SK-N-DZ (cell line): Measurements from ENCODE around the gene GLT1D1. TPM values are rescaled to one million over a fixed set of nuclear protein-coding genes. Genes with fewer than 3 reads are reported as not detected.
"Not testable (repeated sequence)": the region's sequence is repeated elsewhere in the genome, so short reads cannot be mapped to it uniquely, and the experiment has no call there.

Source experiments
- DNase-seq: peaks from one replicate; pipeline ENCODE4 v3.0.0-alpha.2; 2015; ENCODE audit warnings: low spot score
- polyA plus RNA-seq, 2 experiments: library from polyadenylated mRNA; depleted of rRNA; stranded (reverse); fragments of >200 nt; gene quantifications; 2 replicates each; pipeline ENCODE4 v1.2.3, GENCODE V29; 2014

GLT1D1 gene
- 1.1 and 1.2 TPM in 2 replicates for polyA plus RNA-seq (2014; cell fraction: cytosol; rRNA removed)
- 0.85 and 1.3 TPM in 2 replicates for polyA plus RNA-seq (2014; cell fraction: nucleus; rRNA removed)

DNA sequence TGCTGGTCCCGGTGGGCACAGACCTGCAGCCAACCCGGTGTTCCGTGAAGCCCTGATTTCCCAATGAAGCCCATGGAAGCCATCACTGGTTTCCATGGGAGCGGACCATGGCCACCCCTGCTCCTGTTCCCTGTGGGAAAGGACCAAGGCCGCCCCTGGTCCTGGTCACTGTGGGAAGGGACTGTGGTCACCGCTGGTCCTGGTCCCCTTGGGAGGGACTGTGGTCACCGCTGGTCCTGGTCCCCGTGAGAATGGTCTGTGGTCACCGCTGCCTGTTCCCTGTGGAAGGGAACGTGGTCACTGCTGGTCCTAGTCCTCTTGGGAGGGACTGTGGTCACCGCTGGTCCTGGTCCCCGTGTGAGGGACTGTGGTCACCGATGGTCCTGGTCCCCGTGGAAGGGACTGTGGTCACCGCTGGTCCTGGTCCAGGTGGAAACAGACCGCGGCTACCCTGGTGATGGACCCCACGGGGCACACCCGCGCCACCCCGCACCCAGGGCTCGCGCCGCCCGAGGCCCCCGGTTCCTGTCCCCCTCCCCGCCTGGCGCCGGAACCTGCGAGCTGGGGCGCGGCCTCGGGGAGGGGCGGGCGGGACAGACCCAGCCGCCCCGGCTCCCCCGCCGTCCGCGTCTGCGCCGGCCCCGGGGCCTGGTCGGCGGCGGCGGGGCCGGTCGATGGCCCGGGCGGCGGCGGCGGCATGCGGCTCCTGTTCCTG lies at the start of gene GLT1D1:
GLT1D1 (plus strand) TSS at position 594 of the 715 bp plus-strand sequence; CDS start at position 698, 104 bp downstream.
- no peak for DNase-seq

DNA sequence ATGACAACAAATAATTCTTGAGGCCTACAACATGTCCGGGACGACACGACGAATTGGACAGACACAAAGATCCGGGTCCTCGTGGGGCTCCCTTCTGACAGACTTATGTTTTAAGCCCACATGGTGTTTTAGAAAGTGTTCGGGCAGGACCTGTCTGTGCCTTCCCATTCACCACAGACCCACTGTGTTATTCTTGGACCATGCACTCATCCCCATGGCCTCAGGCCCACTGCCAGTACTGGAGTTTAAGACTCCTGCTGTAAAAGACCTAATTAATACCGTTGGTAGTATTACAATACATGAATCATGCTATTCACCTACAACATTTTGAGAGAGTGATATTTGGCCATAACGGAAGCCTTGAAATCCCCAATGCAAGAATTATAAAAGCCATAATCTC lies 49.5 kb upstream of the GLT1D1 start:
- DNase-seq = no peak

DNA sequence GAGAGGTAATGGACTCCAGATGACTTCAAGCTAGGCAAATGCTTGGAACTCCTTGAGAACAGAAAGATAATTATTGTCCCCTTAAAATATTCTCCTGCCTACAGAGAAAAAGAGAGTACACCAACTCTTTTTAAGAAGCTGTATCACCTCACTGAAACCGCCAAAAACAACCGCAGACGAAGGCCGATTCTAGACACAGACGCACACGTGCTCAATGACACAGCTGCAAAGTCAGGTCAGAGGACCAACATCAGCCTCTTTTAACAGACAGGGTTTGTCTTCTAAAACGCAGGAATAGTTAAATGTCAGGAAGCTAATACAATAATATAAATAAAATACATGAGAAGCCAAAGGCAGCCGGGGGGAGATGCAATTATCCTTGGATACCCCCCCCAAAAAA lies 48.5 kb upstream of the GLT1D1 start:
- no peak for DNase-seq

DNA sequence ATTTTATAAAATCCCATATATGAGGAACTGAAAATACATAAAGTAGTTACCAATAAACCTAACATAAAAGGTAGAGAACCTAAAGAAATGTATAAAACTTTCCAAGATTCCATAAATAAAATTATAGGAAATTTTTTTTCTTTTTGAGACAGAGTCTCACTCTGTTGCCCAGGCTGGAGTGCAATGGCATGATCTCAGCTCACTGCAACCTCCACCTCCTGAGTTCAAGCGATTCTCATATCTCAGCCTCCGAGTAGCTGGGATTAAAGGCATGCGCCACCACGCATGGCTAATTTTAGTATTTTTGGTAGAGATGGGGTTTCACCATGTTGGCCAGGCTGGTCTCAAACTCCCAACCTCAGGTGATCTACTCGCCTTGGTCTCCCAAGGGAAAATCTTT lies 47.9 kb upstream of the GLT1D1 start:
- not testable (repeated sequence) for DNase-seq

DNA sequence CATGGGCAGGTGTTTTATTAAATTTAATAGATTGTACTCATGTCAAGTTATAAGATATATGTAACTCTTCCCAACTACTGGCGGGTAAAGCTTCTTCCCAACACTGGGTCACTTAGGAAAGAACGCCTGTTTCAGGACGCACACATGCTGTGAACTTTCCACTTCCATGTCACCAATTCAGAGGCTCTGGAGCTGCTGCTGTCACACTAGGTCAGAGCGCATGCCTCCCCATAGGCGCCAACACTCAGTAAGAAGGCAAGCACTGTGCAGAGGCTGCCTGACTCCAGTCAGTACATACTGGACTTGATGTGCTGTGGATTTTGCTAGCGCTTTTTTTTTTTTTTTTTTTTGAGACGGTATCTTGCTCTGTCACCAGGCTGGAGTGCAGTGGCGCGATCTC lies 46.7 kb upstream of the GLT1D1 start:
- DNase-seq = no peak

DNA sequence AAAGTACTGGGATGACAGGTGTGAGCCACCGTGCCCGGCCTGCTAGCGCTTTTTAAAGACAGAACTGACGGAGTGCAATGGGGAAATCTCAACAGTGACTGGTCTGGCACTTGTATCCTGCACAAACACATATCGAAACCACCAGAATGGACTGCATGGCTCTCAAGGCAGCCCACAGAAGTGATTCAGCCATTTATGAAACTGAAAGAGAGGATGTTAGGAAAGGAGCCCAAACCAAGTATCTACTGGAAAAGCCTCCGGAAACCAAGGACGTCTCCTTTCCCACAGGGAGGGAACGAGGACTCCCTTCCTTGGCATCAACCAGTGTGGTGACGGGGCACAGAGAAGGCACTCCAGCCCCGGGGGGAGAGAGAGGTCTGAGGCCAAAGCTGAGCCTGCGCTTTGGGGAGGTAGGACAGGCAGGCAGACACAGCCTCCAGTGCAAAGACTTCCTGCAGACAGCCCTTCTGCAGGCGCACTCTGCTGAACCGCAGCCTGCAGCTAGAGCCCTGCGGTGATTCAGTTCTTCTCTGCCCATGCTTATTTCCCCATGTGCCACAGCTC lies 46.0 kb upstream of the GLT1D1 start:
- no peak for DNase-seq

DNA sequence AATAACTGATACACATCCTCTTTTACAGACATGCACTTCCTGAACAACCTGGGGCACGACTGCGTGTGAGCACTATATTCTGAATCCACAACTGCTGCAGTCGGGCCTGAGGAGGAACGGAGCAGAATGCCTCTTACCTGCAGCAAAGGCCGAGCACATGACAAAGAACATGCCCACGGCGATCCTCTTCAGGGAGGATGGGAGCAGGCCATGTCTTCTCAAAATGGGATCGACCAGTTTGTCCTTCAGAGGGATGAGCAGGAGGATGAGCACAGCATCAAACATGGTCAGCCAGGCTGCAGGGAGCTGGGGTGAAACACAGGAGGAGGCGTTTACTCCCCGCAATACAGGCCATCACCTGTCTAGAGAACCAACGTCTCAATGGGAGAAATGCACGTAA lies 44.6 kb upstream of the GLT1D1 start:
- no peak for DNase-seq

DNA sequence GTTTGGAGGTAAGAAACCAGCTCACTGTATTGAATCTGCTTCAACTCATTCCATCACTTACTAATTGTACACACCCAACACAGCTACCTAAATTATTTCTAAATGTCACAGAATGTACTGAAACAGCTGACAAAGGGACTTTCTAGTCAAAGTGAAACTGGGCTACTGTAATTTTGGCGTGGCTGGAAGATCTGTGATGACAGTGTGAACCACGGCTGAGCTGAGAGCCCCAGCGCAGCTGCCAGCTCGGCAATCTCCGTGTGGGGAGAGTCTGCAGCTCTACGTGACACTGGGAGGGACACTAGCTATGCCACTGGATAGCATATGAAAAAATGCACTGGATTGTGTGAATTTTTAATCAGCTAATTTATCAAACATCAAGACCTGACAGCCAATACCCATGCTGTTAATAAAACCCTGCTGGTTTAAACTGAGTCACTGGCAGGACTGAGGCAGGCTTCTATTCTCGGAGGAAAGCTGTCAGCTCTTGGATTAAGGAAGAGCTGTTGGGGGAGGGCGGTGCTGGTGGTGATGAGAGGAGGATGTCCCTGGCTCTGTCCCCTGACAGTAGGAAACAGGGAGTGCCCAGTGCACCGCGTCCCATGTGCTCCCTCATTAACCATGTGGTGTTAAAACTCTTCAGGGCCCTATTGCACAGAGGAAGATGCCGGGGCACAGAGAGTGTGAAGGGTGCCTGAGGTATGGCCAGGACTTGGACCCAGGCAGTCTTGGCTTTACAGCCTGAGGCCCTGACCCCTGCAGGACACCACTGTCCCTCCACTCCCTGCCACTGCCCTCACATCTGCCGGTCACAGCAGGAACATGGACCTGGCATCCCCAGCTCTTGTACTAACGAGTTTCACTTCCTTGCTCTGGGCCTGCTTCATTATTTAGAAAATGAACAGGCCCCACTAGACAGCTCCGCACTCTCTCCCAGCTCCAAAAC lies 42.8 kb upstream of the GLT1D1 start:
- DNase-seq = no peak

DNA sequence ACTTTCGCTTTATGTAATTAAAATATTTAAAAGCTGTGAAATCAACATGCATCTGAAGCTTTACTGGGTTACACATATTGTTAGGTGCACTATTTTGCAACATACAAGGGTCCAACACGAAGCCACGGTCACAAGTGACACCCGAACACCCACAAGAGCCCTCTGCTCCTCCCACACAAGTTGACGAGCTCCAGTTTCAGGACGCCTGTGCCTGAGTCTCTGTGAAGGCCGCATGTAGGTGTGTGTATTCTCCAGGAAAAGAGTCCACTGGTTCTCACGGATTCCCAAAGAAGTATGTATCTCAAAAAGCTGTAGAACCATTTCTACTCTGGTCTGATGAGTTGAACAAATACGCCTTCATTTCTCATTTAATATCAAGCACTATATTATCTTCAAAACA lies 41.5 kb upstream of the GLT1D1 start:
- no peak for DNase-seq

DNA sequence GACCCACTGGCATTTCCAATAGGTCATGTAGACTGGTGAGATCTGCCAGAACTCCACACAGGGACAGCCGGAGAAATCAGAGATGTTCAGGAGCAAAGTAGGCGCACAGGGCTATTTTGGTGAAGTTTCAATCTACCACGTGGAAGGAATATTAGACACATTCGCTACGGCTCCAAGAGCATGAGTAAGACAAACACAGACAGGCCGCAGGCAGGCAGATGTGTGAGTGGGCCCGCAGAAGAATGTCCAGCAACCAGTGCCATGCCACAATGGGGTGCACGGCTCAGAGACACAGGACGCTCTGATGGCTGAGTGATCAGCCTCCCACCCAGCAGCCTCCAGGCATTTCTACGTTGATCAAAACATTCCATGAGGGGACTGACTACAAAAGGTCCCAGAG lies 39.9 kb upstream of the GLT1D1 start:
- DNase-seq = no peak

DNA sequence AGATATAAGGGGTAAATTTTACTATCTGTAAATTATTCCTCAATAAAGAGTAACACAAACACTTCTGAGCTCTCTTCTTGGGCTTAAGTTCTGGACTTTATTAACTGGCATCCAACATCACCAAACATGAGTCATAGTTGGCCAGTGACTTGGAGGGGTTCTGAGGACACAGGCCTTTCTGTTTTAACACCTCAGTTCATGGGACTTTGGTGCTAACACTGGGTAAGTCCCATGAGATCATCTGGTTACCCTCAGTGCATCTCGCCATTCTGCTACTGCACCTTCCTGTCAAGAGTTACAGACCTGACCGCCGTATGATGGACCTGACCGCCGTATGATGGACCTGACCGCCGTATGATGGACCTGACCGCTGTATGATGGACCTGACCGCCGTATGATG lies 39.4 kb upstream of the GLT1D1 start:
- DNase-seq = no peak

DNA sequence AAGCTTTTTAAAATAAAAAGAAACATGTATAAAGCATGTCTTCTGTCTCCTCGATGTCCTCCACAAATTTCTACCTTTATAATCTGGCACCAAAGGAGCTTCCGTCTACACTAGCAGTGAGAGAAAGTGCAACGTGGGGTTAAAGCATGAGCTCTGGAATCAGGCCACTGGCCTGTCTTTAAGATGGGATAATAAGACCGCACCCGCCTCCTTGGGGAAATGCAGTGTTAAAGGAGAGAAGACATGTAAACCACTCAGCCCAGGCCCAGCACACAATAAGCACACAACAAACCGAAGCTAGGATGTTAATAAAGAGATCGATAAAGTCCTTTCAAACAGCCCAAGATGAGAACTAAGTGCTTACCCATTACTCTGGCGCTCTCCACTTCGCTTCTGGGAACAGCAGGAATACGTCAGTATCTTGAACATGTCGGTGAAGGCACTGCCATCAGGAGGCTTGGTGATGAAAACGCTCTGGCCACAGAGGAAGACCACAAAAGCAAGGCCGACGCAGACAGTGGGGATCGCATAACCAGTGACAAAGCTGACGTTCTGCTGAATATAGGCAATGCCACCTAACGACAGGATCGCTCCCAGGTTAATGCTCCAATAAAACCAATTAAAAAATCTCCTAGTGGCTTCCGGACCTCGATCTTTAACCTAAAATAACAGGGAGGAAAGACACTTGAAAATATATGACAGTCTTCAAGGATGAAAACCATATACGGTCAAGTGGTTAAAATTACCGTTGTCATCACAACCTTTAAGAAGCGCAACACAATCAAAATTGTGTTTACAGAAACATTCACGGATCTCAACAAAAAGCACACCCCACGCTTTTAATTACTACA lies 38.6 kb upstream of the GLT1D1 start:
- no peak for DNase-seq

DNA sequence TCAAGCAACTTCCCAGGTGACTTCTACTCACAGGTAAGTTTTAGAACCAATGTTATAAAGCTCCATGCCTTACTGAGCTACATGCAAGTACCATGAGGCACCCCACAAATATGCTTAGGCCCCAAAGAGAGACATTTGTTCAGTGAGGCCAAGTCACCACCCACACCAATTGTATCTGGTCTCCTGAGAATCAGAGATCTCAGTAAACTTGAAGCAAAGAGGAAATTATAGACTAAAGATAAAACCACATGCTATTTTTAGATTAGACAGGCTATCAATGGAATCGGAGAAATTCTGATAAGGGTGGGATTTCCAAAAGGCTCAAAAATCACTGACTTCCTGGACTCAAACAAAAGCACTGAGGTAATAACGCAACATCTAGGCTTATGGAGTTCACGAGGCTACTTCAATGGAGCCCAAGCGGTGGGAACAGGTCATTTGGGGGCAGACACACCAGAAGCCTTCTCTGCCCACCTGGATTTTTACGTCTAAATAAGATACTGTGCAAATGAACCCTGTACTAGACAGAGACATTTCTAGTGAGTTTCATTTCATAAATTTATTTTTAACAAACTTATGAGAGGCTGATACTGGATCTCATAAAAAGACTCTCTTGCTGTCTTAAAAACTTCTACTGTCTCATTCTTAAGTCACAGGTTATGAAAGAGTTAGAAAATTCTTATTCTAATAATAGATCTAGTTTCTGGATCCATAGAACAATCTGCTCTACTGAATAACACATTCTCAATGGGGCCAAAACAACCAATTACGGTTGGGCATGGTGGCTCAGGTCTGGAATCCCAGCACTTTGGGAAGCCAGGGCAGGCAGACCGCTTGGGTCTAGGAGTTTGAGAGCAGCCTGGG lies 37.3 kb upstream of the GLT1D1 start:
- no peak for DNase-seq

DNA sequence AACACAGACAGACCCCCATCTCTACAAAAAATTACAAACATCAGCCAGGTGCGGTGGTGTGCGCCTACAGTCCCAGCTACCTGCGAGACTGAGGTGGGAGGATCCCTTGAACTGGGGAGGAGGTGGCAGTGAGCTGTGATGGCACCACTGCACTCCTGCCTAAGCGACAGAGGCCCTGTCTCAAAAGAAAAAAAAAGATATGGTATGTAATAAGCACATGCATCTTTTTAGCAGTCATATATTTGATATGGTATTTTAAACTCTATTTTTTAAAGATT lies 36.7 kb upstream of the GLT1D1 start:
- DNase-seq = no peak

DNA sequence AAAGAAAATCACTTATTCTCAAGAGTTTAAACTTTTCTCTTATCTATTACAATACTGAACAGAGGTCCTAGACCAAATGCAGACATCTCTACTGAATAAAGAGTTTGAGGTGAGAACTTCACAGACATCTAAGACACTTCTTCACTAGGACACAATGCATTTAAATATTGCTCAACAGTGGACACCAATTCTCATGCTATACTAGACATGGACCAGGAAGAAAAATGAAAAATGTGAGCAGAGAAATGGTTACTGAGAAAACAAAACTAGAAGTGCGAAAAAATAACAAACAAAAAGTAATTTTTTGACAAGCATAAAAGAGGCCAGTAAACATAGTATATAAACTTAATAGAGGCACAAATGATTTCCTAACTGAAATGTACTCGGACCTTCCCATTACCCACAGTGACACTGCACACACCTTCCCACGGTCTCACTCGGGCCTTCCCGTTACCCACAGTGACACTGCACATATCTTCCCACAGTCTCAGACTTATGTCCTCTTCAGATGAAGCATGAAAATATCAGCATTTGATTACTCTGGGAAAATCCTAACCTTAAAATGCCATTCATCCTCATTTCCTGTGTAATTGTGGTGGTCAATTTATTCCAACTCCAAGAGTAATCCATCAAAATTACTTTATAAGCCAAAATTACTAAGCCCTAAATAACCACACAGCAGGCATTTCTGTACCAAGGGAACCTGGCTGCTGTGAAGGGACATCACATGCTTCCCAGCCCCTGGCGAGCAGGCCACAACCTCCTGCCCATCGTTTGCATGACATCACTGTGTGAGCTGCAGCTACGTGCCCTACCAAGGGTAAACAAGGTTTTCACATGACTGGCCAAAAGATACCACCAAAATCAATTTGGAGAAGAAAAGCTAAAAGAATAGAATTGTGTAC lies 35.9 kb upstream of the GLT1D1 start:
- DNase-seq = no peak

DNA sequence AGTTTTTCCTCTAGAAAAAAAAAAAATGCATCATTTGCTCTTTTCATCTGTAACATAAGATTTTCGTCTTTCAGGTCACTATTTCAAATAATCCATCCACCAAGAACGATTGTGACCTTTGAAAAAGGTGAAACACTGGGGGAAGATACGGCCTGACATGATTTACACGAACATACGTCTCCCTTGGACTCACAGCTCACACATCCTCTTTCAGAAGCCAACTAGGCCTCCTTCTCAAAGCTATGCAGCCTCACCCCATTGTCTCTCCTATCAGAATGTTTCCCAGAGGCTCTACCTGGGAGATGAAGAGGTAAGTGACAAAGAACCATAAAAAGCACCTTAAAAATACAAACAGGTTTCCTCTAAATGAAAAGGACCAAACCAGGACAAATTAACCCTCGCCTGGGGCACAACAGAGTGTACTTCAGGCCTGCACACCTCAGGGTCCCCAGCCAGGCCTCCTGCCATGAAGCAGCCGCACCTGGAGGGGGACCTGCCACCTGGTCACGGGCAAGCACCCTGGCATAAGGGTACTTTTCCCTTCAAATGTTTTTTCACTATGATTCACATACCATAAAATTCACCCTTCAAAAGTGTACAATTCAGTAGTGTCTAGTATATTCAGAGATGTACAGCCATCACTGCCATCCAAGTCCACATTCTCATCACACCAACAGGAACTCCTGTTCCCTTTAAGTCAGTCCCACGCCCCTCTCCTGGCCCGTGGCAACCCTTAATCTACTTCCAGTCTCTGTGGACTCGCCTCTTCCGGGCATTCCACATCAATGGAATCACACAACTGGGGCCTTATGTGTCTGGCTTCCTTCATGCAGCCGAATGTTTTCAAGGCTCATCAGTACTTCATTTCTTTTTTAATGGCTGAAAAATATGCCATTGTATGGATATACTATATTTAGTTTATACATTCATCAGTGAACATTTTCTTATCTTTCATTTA lies 34.9 kb upstream of the GLT1D1 start:
- DNase-seq = no peak

DNA sequence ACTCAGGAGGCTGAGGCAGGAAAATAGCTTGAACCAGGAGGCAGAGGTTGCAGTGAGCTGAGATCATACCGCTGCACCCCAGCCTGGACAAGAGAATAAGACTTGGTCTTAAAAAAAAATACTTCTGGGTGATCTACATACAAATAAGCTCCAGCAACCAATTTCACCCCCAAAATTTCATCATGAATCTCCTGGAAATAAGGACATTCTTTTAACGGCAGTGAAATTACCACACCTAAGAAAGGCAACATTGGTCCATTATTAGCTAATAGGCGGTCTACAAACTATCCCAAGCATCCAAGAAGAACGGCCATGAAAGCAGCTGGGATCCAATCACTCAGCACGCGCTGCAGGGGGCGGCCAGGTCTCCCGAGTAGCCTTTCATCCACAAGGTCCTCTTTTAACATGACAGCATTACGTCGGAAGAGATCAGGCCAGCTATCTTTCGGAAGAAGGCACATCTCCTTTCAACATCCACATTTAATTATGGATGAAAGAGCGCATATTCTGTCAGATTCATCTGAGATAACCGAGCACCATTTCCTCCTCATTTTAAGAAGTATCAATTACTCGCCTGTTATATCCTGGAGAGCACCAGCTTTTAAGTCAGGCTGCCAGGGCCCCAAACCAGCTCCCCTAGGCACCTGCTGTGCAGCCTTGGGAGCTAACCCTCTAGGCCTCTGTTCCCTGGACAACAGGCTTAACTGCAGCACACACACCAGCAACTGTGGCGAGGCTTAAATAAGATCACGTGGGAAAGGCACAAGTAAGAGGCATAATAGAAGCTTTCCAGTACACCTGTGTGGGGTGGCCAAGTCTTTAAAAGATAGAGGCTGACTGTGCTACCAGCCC lies 33.8 kb upstream of the GLT1D1 start:
- peak; percentile 64 for DNase-seq
